ENCODE measurements around the gene DMD. TPM values are rescaled to one million over a fixed set of nuclear protein-coding genes. Genes with fewer than 3 reads are reported as not detected.
"Not testable (repeated sequence)": the region's sequence is repeated elsewhere in the genome, so short reads cannot be mapped to it uniquely, and the experiment has no call there.

The DMD gene
- total and polyA plus RNA-seq, 4 donors = 3.9 to 73.8 (median 11.2) TPM

DNA sequence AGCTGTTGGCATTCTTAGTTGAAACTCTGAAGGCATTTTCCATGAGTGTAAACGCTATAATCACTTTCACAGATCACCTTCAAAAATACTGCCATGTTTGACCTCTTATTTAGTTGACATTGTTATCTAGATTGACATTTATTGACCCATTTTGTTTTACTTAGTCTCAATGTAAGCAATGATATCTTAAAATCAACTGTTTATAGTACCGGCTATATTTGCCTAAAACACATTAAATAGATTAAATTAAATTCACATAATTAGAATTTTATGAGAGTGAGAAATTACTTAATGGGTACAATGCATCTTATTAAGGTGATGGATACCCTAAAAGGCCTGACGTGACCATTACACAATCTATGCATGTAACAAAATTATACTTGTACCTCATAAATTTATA lies 1621.8 kb downstream of the DMD start:
- ATAC-seq (ENCODE audit: insufficient read depth, low FRiP score) = no peak
- no peaks in the 10 kb centered on the region for H3K36me3 ChIP-seq (ENCODE audit: control insufficient read depth in 4 of 4, insufficient read depth in 4 of 4, low read length in 4 of 4)
- no peaks in the 10 kb centered on the region for H3K9me3 ChIP-seq (ENCODE audit: control insufficient read depth in 4 of 4, insufficient read depth in 3 of 4, low read length in 3 of 4)
- 71 to 81% methylated on average over 3 of the region's 3 CpGs for WGBS, 2 donors
- H3K9ac ChIP-seq (ENCODE audit: insufficient read depth in 1 of 2, low read length in 2 of 2) = no peak overlapping the region
- no peak for DNase-seq
- H3K27me3 ChIP-seq (ENCODE audit: control insufficient read depth in 3 of 3, insufficient read depth in 3 of 3, low read length in 2 of 3) = peaks cover 0 to 3% (median 2%) of the 10 kb centered on the region in 3 donors
- no peak overlapping the region for H3K27ac ChIP-seq (ENCODE audit: low read depth in 1 of 2, low read length in 1 of 2)
- TF ChIP-seq CTCF (IDR thresholded peaks at IDR 0.05; ENCODE audit: control extremely low read depth, extremely low read depth) = no peak
- H3K4me1 ChIP-seq (ENCODE audit: control insufficient read depth in 5 of 5, insufficient read depth in 5 of 5, low read length in 5 of 5) = no peaks in the 10 kb centered on the region
- no peak overlapping the region for H3K4me3 ChIP-seq

GRCh38 chrX:31588355-31588754 lies 1623.0 kb downstream of the DMD start:
- 86 to 94% methylated on average over 2 of the region's 2 CpGs for WGBS, 2 donors
- H3K4me3 ChIP-seq = no peak overlapping the region
- no peaks in the 10 kb centered on the region for H3K4me1 ChIP-seq (ENCODE audit: control insufficient read depth in 5 of 5, insufficient read depth in 5 of 5, low read length in 5 of 5)
- no peak for ATAC-seq (ENCODE audit: insufficient read depth, low FRiP score)
- H3K27ac ChIP-seq (ENCODE audit: low read depth in 1 of 2, low read length in 1 of 2) = no peak overlapping the region
- no peaks in the 10 kb centered on the region for H3K9me3 ChIP-seq (ENCODE audit: control insufficient read depth in 4 of 4, insufficient read depth in 3 of 4, low read length in 3 of 4)
- peaks cover 0 to 3% (median 2%) of the 10 kb centered on the region in 3 donors for H3K27me3 ChIP-seq (ENCODE audit: control insufficient read depth in 3 of 3, insufficient read depth in 3 of 3, low read length in 2 of 3)
- no peaks in the 10 kb centered on the region for H3K36me3 ChIP-seq (ENCODE audit: control insufficient read depth in 4 of 4, insufficient read depth in 4 of 4, low read length in 4 of 4)
- no peak for TF ChIP-seq CTCF (IDR thresholded peaks at IDR 0.05; ENCODE audit: control extremely low read depth, extremely low read depth)
- DNase-seq = no peak
- no peak overlapping the region for H3K9ac ChIP-seq (ENCODE audit: insufficient read depth in 1 of 2, low read length in 2 of 2)

DNA sequence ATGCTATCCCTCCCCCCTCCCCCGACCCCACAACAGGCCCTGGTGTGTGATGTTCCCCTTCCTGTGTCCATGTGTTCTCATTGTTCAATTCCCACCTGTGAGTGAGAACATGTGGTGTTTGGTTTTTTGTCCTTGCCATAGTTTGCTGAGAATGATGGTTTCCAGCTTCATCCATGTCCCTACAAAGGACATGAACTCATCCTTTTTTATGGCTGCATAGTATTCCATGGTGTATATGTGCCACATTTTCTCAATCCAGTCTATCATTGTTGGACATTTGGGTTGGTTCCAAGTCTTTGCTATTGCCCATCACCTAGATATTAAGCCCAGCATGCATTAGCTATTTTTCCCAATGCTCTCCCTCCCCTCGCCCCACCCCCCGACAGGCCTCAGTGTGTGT lies 1627.5 kb downstream of the DMD start:
- WGBS, 2 donors = 89 to 91% methylated on average over 2 to 3 of the region's 3 CpGs
- not testable (repeated sequence) for H3K27ac ChIP-seq (ENCODE audit: low read depth in 1 of 2, low read length in 1 of 2); H3K4me3 ChIP-seq; H3K9me3 ChIP-seq (ENCODE audit: control insufficient read depth in 4 of 4, insufficient read depth in 3 of 4, low read length in 3 of 4); ATAC-seq (ENCODE audit: insufficient read depth, low FRiP score); DNase-seq; H3K4me1 ChIP-seq (ENCODE audit: control insufficient read depth in 5 of 5, insufficient read depth in 5 of 5, low read length in 5 of 5); H3K27me3 ChIP-seq (ENCODE audit: control insufficient read depth in 3 of 3, insufficient read depth in 3 of 3, low read length in 2 of 3); H3K9ac ChIP-seq (ENCODE audit: insufficient read depth in 1 of 2, low read length in 2 of 2); H3K36me3 ChIP-seq (ENCODE audit: control insufficient read depth in 4 of 4, insufficient read depth in 4 of 4, low read length in 4 of 4)

DNA sequence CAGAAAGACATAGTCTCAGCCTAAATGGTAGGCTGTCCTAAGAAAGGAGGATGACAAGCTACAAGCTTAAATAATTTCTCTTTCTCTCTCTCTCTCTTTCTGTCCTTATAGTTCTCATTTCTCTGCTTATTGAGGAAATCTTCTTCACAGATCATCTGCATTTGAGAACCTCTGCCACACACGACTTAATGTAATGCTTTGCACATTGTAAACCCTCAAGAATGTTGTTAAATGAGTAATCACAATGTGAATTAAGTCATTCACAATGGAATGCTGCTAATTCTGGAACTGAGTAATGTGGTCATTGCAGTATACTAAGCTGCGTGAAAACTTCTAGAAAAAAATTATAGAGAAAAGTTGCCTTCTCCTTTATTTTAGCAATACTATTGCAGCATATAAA lies 1630.6 kb downstream of the DMD start:
- Histone ChIP-seq H3K27me3 (ENCODE audit: control insufficient read depth in 3 of 3, insufficient read depth in 3 of 3, low read length in 2 of 3) (peaks cover 0 to 4% (median 0%) of the 10 kb centered on the region in 3 donors), H3K9ac (ENCODE audit: insufficient read depth in 1 of 2, low read length in 2 of 2) (no peak overlapping the region), H3K4me1 (ENCODE audit: control insufficient read depth in 5 of 5, insufficient read depth in 5 of 5, low read length in 5 of 5) (no peaks in the 10 kb centered on the region), H3K9me3 (ENCODE audit: control insufficient read depth in 4 of 4, insufficient read depth in 3 of 4, low read length in 3 of 4) (peaks cover 0 to 2% (median 0%) of the 10 kb centered on the region in 4 donors), H3K27ac (ENCODE audit: low read depth in 1 of 2, low read length in 1 of 2) (no peak overlapping the region), H3K36me3 (ENCODE audit: control insufficient read depth in 4 of 4, insufficient read depth in 4 of 4, low read length in 4 of 4) (no peaks in the 10 kb centered on the region), H3K4me3 (no peak overlapping the region)
- DNase-seq = no peak
- no peak for ATAC-seq (ENCODE audit: insufficient read depth, low FRiP score)
- no peak for TF ChIP-seq CTCF (IDR thresholded peaks at IDR 0.05; ENCODE audit: control extremely low read depth, extremely low read depth)
- WGBS, 2 donors = 35 to 45% methylated on average over 2 of the region's 2 CpGs

Data from lung (tissue), 12 donors.